Keratinocyte (primary cell): ENCODE data around the gene AMZ1. TPM values are rescaled to one million over a fixed set of nuclear protein-coding genes. Genes with fewer than 3 reads are reported as not detected.

ENCODE experiments used
- DNase-seq: peaks from one replicate; pipeline ENCODE4 v3.0.0-alpha.2; 2011; ENCODE audit warnings: low read depth, missing footprints, low spot score
- FAIRE-seq: peaks from 2 replicates; lab custom pipeline; 2011; peaks lifted over from hg19 to GRCh38; lab: Jason Lieb, UNC
- H2AFZ ChIP-seq: 2 replicates; pipeline ENCODE4 v1.6.0; 2012; ENCODE audit warnings: low read length, control low read depth, inconsistent platforms; ENCODE audit not compliant: control insufficient read depth
- H3K27ac ChIP-seq: 2 replicates; pipeline ENCODE4 v1.5.1; 2011; ENCODE audit warnings: low read length; ENCODE audit not compliant: control insufficient read depth, insufficient read depth
- H3K27me3 ChIP-seq: 3 replicates; pipeline ENCODE4 v1.6.0; 2011; ENCODE audit warnings: low read length; ENCODE audit not compliant: control insufficient read depth, insufficient read depth; ENCODE audit errors: extremely low read depth
- H3K36me3 ChIP-seq, 2 experiments: 2 replicates in 1 of 2; 3 replicates in 1 of 2; pipeline ENCODE4 v1.5.1; 2011; ENCODE audit warnings: low read length in 2 of 2, mild to moderate bottlenecking in 1 of 2; ENCODE audit not compliant: control insufficient read depth in 2 of 2, insufficient read depth in 2 of 2; ENCODE audit errors: extremely low read depth in 1 of 2
- H3K4me1 ChIP-seq: 3 replicates; pipeline ENCODE4 v1.5.1; 2011; ENCODE audit warnings: low read length; ENCODE audit not compliant: control insufficient read depth, insufficient read depth; ENCODE audit errors: extremely low read depth
- H3K4me2 ChIP-seq: 3 replicates; pipeline ENCODE4 v1.6.0; 2011; ENCODE audit warnings: low read depth, low read length; ENCODE audit not compliant: control insufficient read depth, insufficient read depth; ENCODE audit errors: extremely low read depth
- H3K4me3 ChIP-seq, 3 experiments: fragments of 200-600 bp in 1 of 3; sonication (generic) in 1 of 3; 2 replicates in 2 of 3; 3 replicates in 1 of 3; pipeline ENCODE4 v1.5.1; 2011 to 2016; ENCODE audit warnings: low read length in 3 of 3, mild to moderate bottlenecking in 3 of 3, control low read depth in 2 of 3, inconsistent platforms in 1 of 3, low read depth in 1 of 3, mixed read lengths in 1 of 3, mixed run types in 1 of 3, moderate library complexity in 1 of 3; ENCODE audit not compliant: control insufficient read depth in 2 of 3, insufficient read depth in 2 of 3; ENCODE audit errors: extremely low read depth in 1 of 3
- H3K79me2 ChIP-seq: 2 replicates; pipeline ENCODE4 v1.6.0; 2012; ENCODE audit warnings: low read length; ENCODE audit not compliant: control insufficient read depth, insufficient read depth
- H3K9ac ChIP-seq: 3 replicates; pipeline ENCODE4 v1.6.0; 2011; ENCODE audit warnings: low read length; ENCODE audit not compliant: control insufficient read depth, insufficient read depth; ENCODE audit errors: extremely low read depth
- H3K9me1 ChIP-seq: 3 replicates; pipeline ENCODE4 v1.6.0; 2011; ENCODE audit warnings: low read length; ENCODE audit not compliant: control insufficient read depth, insufficient read depth; ENCODE audit errors: extremely low read depth
- H3K9me3 ChIP-seq: 2 replicates; pipeline ENCODE4 v1.5.1; 2012; ENCODE audit warnings: low read depth, low read length; ENCODE audit not compliant: control insufficient read depth
- H4K20me1 ChIP-seq: 3 replicates; pipeline ENCODE4 v1.6.0; 2011; ENCODE audit warnings: low read length; ENCODE audit not compliant: control insufficient read depth, insufficient read depth; ENCODE audit errors: extremely low read depth
- EZH2 ChIP-seq: IDR thresholded peaks from one replicate; pipeline ENCODE4 v1.6.1; 2012; ENCODE audit warnings: inconsistent platforms, mild to moderate bottlenecking, low read length, moderate library complexity
- dilution Hi-C: fragments of 300-500 bp; cut with MboI; formaldehyde crosslinking; loops from one replicate; pipeline ENCODE4 v1.7.0; 2020; ENCODE audit warnings: low sequenced_read_pairs; ENCODE audit not compliant: extremely low pct_ligation_motif_present
- polyA plus RNA-seq, 5 experiments: library from polyadenylated mRNA; depleted of rRNA in 3 of 5; stranded (reverse) in 3 of 5; stranded (forward) in 1 of 5; unstranded in 1 of 5; fragments of >200 nt; gene quantifications; 1 replicate in 1 of 5; 2 replicates in 3 of 5; 3 replicates in 1 of 5; pipeline versions ENCODE4 v1.2.1 to v1.2.3, GENCODE V29; 2011 to 2012; ENCODE audit warnings: missing spikeins in 2 of 5, low read depth in 1 of 5, low replicate concordance in 1 of 5
- TF ChIP-seq, protein P1 (sequence below), 3 experiments: IDR thresholded peaks in 1 of 3; conservative IDR thresholded peaks in 1 of 3; optimal IDR thresholded peaks in 1 of 3; 2 replicates in 2 of 3; 3 replicates in 1 of 3; pipeline versions ENCODE3 to v1.5.1; 2011; ENCODE audit warnings: low read length in 3 of 3, mild to moderate bottlenecking in 3 of 3, moderate library complexity in 2 of 3, control low read depth in 1 of 3, inconsistent platforms in 1 of 3; ENCODE audit not compliant: insufficient read depth in 2 of 3; ENCODE audit errors: extremely low read depth in 1 of 3

AMZ1 gene
- polyA plus RNA-seq, 1 donor (not counting 4 experiments of a cell fraction or from before 2014, with no cell fraction given), result 0.04 TPM

- H3K27me3 ChIP-seq, result peaks cover 3% of the 10 kb centered on the region
- H3K4me2 ChIP-seq, result no peak overlapping the region
- no peaks in the 10 kb centered on the region for H3K79me2 ChIP-seq
- no peaks in the 10 kb centered on the region for H4K20me1 ChIP-seq
- no peaks in the 10 kb centered on the region for H3K4me1 ChIP-seq
- dilution Hi-C loops, result no loop called here
- no peak overlapping the region for H3K9ac ChIP-seq
- FAIRE-seq, result no peak
- DNase-seq, result no peak
- no peak overlapping the region for H3K27ac ChIP-seq
- H3K36me3 ChIP-seq, result peaks cover 0 to 2% of the 10 kb centered on the region in 2 experiments
- no peak overlapping the region for H2AFZ ChIP-seq
- TF ChIP-seq, protein P1, sequence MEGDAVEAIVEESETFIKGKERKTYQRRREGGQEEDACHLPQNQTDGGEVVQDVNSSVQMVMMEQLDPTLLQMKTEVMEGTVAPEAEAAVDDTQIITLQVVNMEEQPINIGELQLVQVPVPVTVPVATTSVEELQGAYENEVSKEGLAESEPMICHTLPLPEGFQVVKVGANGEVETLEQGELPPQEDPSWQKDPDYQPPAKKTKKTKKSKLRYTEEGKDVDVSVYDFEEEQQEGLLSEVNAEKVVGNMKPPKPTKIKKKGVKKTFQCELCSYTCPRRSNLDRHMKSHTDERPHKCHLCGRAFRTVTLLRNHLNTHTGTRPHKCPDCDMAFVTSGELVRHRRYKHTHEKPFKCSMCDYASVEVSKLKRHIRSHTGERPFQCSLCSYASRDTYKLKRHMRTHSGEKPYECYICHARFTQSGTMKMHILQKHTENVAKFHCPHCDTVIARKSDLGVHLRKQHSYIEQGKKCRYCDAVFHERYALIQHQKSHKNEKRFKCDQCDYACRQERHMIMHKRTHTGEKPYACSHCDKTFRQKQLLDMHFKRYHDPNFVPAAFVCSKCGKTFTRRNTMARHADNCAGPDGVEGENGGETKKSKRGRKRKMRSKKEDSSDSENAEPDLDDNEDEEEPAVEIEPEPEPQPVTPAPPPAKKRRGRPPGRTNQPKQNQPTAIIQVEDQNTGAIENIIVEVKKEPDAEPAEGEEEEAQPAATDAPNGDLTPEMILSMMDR (optimal IDR thresholded peaks at IDR 0.05 in 1 of 3, IDR thresholded peaks at IDR 0.05 in 1 of 3, conservative IDR thresholded peaks at IDR 0.05 in 1 of 3; ENCODE audit: extremely low read depth in 1 of 3, insufficient read depth in 2 of 3, low read length in 3 of 3), result no peak
- no peak for TF ChIP-seq EZH2
- no peaks in the 10 kb centered on the region for H3K9me1 ChIP-seq
- no peak overlapping the region for H3K4me3 ChIP-seq
- H3K9me3 ChIP-seq, result no peaks in the 10 kb centered on the region
Observed at GRCh38 chr7:2706685-2707126, 18.7 kb downstream of the AMZ1 start.

DNA sequence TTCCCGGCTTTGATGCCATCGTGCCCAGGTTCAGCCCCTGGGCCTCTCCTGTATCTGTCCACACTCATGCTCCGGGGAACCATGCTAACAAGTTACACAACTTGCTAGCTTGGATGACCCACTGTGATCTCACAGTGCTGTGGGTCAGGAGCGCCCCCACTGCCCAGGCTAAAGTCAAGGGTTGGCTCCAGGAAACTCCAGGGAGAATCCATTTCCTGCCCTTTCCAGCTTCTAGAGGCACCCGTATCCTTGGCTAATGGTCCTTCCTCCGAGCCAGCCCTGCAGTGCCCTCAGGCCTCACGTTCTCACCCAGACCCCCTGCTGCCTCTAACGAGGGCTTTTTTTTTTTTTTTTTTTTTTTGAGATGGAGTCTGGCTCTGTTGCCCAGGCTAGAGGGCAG, 19.5 kb downstream of the AMZ1 start:
- Histone ChIP-seq H3K9me3 (no peaks in the 10 kb centered on the region), H2AFZ (no peak overlapping the region), H3K4me1 (no peaks in the 10 kb centered on the region), H3K27ac (no peak overlapping the region), H3K27me3 (peaks cover 3% of the 10 kb centered on the region), H4K20me1 (no peaks in the 10 kb centered on the region), H3K4me2 (no peak overlapping the region), H3K79me2 (no peaks in the 10 kb centered on the region), H3K9ac (no peak overlapping the region), H3K4me3 (no peak overlapping the region), H3K9me1 (no peaks in the 10 kb centered on the region), H3K36me3 (peaks cover 0 to 2% of the 10 kb centered on the region in 2 experiments)
- no peak for TF ChIP-seq EZH2
- TF ChIP-seq, protein P1 (optimal IDR thresholded peaks at IDR 0.05 in 1 of 3, IDR thresholded peaks at IDR 0.05 in 1 of 3, conservative IDR thresholded peaks at IDR 0.05 in 1 of 3; ENCODE audit: extremely low read depth in 1 of 3, insufficient read depth in 2 of 3, low read length in 3 of 3), result no peak
- DNase-seq, result no peak
- dilution Hi-C loops, result no loop called here
- FAIRE-seq, result no peak
